HG03103 (cell line): ENCODE measurements around the gene SLC24A3.

ENCODE experiments used
- ATAC-seq: cut with Tn5 transposase; IDR thresholded peaks from one replicate; pipeline ENCODE4 v1.9.1; 2021; ENCODE audit warnings: low read depth; ENCODE audit not compliant: unreplicated experiment

Gene SLC24A3

DNA sequence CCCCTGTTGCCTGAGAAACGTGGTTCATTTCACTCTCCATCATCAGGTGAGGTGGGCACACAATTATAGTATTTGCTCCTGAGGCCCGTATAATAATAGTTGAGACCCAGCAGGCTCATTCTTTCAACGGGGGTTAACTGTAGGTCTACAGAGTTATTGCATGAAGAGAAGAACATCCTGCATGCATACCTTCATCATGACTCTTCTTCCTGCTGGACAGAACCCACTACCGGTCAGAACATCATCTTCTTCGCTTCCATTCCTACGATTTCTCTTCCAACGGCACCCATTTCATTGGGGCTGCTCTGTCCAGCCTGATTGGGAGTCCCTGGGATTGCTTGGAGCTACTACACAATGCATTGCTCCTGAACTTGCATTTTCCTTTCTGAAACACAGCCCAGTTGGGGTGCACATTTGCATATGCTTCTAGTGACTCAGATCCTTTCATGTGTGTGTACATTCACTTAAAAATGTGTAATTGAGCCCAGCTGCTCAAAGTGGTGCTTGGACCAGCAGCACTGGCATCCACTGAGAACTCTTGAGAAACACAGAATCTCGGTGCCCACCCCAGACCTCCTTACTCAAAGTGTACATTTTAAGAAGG, 57.4 kb downstream of the SLC24A3 start:
- no peak for ATAC-seq

DNA sequence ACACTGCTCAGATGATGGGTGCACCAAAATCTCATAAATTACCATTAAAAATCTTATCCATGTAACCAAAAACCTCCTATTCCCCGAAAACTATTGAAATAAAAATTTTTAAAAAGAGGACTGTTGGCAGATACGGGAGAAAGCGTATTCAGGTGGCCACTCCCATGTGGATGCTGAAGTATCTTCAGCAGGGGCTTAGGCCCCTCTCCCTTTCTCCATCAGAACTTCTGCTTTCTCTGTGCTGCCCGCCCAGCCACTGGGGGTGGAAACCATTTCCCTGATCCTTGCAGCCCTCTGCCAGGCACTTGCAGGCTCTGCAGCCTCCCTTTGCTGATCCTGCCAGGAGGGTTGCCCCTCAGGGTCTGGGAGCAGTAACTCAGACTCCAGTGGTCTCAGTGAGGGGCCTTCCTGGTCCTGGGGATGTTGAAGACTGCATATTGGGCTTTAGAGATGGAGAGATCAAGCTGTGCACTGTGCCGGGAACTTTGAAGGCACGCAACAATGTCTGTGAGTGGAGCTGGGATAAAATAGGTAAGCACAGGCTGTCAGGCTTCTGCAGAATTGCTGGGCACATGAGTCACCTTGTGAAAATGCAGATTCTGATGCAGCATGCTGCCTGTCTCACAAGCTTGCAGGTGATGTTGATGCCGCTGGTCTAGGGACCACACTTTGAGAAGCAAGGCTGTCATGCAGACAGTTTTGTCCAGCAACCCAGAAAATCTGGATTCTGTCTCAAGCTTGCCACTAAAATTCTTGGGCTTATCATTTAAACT, 59.6 kb downstream of the SLC24A3 start:
- ATAC-seq: no peak

DNA sequence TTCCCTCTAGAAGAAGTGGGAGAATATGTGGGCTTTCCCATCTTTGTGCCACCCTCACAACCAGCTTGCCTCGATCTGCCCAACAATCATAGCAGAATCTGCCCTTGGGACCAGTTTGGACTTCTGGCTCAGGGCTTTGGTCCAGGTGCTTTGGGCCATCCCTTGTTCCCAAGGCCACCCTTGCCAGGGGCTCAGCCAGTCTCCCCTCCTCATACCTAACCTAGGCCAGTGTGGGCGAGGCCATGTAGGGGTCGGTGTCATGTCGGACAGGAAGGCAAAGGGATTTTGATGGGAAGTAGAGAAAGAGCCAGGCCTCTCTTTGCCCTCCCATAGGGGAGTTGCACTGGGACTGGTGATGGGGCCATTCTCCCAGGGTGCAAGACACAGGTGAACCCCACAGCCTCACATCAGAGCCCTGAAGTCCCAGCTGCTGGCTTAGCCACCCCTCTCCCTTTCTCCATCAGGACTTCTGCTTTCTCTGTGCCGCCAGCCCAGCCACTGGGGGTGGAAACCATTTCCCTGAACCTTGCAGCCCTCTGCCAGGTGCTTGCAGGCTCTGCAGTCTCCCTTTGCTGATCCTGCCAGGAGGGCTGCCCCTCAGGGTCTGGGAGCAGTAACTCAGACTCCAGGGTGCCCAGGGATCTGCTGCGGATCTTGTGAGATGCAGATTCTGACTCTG, 60.7 kb downstream of the SLC24A3 start:
- ATAC-seq: no peak

DNA sequence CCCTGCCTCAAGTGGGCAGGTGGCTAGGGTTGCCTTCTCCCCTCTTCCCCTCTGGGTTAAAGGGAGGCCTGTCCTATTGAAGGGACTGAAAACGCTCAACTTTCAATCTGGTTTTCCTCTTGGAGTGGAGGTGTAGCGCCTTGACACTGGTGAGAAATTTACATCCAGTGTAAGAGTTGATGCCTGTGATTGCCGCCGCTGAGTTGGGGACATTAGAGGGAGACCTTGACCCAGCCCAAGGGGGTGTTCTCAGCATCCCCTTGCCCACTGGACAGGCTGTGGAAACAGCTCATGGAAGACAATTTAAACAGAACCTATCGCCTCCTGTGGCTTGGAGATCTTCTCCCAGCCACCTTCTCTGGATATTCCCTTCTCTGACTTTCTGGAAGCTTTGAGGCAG, 61.6 kb downstream of the SLC24A3 start:
- ATAC-seq: no peak

DNA sequence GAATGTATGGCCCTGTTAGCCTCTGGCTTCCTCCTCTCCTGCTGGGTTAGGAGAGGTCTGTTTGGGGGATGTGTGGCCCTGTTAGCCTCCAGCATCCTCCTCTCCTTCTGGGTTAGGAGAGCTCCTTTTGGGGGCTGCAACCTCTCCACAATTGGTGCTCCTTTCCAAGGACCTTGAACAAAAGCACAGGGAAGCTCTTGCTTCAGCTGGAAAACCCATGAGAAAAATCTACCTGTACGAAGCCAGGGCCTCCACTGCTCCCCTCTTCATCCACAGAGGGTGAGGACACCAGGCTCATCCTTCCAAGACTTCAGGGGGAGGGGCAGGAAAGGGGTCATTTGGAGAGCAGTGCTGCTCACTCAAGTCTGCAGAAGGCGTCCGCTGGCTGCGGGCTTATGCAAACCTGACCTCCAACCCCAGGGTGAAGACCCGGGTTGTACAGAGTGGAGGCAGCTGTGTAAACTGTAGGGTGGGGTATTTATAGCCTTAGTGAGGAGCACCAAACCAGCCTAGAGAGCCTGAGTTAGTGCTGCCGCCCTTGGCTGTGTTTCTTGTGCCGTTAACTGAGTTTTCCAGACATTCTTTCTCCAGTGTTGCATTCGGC, 62.1 kb downstream of the SLC24A3 start:
- no peak for ATAC-seq

DNA sequence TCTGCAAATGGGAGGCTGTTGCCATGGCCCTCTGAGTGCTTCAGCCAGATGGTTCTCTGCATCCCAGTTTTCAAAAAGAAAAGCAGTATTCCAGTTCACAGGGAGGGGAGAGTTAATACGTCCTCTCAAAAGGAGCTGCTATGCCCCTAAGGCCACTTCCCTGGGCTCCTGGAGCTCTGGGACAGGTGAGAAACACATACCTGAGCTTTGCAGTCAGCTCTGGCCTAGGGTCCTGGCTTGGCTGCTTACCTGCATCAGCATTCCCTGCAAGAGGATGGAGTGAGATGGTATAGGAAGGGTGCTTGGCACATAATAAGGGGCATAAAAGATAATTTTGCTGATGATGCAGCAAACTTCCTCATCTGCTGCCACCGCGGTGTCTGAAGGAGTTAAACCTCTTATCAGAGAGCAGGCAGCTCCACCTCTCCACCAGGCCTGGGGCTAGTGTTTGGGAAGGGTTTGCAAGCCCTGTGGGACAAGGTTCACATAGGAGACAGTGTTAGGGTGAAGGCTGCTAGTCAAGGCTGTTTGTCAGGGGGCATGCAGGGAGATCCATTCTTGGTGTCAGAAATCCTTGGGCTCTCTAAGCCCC, 62.7 kb downstream of the SLC24A3 start:
- no peak for ATAC-seq

DNA sequence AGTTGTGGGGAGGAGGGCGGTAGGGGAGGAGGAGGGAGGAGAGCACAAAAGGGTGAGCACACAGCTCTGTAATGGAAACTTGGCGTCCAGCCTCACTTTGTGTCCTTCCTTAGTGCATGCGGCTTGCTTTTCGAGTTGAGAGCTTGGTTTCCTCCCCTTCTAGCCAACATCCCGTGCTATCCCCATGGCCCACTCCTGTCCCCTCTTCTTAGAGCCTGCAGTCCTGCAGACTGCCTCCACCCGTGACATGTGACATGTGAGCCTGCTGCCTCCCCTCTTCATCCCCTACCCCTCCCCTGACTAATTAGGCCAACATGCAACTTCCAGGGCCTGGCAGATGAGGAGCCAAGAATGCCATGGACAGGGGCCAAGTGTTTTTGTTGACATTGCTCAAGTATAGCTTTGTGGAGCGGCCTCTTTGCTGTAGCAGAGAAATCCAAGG, 63.2 kb downstream of the SLC24A3 start:
- ATAC-seq: no peak

DNA sequence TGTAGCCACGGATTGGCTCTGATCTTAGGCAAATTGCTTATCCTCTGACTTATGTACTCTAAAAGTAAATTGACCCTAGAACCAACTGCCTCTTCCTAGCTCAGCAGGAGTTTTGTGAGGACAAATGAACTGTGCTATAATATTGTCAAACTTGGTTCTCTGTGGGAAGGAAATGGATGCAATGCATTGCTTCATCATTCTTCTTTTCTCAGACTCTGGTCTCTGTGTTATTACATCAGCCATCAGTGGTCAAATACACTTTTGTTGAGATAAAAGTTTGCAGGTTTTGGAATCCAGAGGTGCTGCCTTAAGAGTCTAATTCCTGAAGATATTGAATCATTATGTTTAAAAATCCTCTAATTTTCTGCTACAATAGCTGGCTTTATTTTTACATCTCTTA, 64.9 kb downstream of the SLC24A3 start:
- no peak for ATAC-seq

DNA sequence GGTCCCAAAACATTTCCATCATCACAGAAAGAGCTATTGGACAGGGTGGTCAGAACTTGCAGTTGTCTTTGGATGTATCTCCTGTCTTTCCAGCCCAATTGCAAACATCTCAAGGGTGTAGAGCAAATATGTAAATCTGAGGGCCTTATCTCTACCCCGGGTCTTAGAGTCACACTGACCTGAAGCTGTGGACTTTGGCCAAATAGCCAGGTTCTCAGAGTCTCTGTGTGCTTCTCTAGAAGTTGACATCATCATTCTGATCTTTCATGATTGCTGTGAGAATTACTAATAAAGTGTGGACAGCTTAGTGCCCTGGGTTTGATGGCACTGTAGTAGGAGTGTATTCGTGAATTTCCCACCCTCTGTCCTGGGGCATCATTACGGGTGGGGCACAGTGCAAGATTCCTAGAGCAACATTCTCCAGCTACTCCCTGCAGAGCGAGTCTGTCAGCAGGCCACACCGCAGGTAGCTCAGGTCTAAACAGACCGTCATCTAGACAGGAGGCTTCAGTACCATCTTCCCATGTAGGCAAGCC, 71.1 kb downstream of the SLC24A3 start:
- no peak for ATAC-seq

DNA sequence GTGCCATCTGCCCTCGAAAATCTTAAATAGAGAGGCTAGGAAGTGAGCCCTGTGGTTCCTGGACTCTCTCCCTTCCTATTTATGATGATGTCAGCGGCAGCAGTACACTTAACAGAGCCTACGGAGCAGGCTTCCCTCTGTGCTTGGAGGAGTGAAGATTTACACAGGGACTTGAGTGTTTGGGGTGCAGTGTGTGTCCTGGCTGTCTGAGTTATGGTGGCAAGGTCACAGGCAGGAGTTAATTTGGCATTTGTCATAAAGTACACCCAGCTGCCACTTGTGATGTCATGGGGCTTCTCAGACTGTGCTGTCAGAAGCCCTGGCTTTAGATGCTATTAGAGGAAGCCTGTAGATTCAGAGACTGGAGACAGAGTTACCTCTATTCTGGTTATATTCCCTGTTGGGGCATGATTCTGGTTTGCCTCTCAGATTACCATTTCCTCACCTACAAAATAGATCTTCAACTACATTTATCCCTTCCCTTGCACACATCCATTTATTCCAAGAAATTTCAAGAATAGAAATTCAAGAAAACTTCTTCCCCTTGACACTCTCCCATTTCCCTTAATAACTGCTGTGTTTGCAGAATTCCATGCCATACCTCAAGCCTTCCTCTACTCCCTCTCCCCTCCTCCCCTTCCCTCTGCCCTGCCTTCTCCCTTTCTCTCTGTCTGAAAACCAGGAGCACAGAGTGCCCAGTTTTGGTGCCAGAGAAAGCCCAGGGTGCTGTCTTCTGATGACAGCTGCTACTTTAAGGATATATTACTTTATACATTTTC, 72.1 kb downstream of the SLC24A3 start:
- ATAC-seq: no peak

DNA sequence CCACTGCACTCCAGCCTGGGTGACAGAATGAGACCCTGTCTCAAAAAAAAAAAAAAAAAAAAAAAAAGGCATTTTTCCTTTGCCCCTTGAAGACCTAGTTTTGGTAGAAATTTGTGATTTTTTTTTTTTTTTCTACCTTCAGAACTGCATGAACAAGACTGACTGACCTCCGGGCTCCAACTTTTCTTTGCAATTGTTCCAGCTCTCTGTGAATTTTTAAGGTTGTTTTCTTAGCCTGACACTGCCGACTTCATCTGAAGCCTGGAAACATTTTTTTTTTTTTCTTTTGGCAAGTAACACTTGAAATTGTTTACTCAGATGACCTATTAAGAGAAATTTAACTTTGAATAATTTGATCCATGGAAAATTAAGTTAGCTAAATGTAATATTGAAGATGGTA, 73.0 kb downstream of the SLC24A3 start:
- ATAC-seq: no peak

DNA sequence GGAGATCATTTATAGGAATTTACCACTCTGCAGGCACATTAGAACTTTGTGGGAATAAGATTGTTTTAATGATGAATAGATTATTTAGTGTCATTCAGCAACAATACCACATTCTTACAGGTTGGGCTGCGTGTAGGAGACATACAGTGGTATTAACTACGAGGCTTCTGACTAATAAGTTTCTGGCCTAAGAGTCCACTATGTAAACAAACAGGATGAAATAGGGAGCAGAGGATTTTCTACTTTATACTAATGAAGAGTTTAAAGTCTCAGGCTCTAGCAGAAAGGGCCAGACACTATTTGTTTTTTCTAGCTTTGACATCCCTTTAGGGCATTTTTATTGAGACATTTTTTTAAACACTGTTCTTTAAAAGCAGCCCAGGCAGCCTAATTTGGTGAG, 75.6 kb downstream of the SLC24A3 start:
- no peak for ATAC-seq

DNA sequence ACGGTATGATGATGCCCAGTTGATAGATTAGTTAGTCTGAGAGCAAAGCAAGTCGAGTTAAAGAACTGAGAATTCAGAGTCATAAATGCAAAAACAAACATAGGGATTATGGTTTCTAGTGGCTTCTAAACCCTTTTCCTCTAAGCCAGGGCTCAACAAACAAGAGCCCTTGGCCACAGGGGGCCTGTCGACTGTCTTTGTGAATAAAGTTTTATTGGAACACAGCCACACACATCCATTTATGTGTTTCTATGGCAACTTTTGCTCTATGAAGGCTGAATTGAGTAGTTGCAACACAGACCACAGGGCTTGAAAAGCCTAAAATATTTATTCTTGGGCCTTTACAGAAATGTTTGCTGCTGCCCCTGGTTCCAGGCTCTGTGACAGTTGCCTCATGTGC, 76.2 kb downstream of the SLC24A3 start:
- ATAC-seq: no peak

DNA sequence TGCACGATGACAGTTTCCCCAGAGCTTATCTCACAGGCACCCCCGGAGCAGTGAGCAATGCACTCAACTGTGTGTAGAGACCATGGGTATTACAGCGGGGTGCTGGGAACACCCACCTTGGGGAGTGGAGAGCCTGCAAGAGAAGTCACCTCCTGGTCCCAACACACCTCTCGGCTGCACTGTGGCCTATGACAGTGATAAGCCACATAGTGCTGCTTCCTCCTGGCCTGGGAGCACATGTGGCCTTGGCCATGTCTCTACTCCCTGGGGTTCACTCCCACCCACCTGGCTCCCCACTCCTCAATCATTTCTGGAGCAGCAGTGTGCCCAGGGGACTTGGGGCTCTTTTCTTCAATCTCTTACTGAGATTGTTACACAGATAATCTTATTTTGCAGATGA, 77.0 kb downstream of the SLC24A3 start:
- ATAC-seq: no peak

DNA sequence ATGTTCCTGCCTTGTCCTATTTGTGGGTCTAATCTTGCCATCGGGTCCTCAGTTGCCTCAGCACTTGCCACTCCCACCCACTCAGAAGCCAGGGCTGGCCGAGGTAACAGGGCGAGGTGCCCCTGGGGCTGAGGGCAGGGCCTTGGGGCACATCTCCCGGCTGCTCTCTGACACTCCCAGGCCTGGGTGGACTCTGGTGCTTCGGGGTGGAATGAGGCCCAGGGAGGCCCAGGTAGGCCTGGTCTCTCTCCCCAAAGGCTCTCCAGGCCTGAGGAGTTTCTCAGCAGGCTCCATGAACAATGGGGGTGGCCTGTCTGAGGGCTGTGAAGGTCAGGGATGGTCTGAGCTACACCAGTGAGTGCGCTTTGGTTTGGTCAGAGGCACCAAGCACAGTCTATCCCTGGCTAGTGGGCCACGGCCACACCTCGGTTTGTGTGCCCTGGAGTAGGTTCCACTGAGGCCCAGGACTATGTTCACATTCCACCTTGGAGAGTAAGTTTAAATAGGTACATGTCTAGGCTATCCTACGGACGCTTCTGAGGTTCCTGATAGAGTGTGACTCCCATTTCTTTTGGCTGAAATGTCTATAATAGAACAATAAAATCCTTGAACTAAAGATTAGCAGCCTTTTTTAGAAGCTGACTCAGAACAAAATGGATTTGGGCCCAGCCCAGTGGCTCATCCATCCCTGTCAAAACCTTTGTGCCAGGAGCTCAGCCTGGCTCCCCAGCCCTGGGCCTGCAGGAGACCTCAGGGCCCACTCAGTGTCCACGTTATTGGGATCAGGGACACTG, 78.8 kb downstream of the SLC24A3 start:
- ATAC-seq: no peak

DNA sequence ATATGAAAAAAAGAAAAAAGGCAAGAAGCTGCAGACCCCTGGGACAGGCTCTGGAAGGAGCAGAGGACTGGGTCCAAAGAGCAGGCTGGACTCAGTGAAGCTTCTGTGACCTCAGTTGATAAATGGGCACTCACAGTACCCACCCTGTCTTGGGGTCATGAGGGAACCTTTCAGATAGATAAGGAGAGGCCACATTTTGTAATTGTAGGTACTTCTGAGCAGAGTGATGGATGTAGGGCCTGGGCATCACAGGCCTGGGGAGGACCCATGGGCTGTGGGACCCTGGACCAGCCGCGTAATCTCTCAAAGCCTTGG, 79.3 kb downstream of the SLC24A3 start:
- ATAC-seq: no peak

DNA sequence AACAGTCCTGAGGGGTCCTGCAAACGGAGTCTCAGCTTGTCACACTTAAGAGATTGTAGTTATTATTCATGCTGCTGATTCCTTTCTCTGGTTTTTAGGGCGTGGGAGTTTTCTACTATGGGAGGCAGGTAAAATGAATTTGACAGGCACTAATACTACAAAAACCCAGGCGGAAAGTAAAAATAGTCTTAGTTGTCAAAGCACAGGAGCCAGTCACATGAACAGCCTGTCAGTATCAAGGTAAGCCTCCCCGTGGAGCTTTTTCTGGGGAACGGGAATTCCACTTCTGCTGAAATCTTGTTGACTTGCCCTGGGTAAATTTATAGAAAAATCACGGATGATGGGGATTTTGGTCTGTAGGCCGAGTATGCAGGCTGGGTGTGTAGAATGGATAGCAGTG, 79.8 kb downstream of the SLC24A3 start:
- ATAC-seq: no peak

DNA sequence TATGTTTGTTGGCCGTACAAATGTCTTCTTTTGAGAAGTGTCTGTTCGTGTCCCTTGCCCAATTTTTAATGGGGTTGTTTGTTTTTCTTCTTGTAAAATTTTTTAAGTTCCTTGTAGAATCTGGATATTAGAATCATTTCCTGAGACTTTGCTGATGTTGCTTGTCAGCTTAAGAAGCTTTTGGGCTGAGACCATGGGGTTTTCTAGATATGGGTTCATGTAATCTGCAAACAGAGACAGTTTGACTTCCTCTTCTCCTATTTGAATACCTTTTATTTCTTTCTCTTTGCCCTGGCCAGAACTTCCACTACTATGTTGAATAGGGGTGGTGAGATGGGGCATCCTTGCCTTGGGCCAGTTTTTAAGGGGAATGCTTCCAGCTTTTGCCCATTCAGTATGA, 82.6 kb downstream of the SLC24A3 start:
- no peak for ATAC-seq

DNA sequence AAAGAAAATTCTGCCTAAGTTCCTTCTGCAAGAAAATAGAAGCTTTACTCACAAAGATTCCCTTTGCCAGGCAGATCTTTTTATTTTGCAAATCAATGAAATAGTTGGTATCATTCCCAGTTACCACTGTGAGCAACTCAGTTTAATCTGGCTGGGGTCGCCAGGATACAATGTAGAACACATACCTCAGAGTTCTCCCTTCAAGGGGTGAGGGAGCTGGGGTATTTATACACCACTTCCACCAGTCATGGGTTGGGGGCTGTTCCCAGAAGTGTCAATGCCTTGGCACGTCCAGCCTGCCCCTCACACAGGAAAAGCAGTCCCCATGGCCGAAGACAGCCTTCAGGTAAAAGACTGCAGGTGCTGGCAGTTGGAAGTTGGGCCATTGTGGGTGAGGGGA, 86.2 kb downstream of the SLC24A3 start:
- ATAC-seq: no peak
